Thyroid gland (tissue), 4 donors: ENCODE results near the gene SUGCT.

Source experiments
- CTCF ChIP-seq, 6 experiments: fragments of 200-600 bp in 3 of 6; fragments of 450-650 bp in 3 of 6; sonication (generic) in 3 of 6; IDR thresholded peaks; one replicate each; pipeline ENCODE4 v1.5.1; 2016 to 2019; ENCODE audit warnings: antibody characterized with exemption in 6 of 6, mild to moderate bottlenecking in 2 of 6, inconsistent platforms in 1 of 6, moderate library complexity in 1 of 6
- POLR2A ChIP-seq, 2 donors: fragments of 450-650 bp; IDR thresholded peaks; one replicate each; pipeline ENCODE4 v1.6.1; 2017; ENCODE audit warnings: antibody characterized with exemption in 2 of 2, mild to moderate bottlenecking in 2 of 2, moderate library complexity in 1 of 2

- no peak for TF ChIP-seq CTCF (IDR thresholded peaks at IDR 0.05)
- TF ChIP-seq POLR2A (IDR thresholded peaks at IDR 0.05), result no peak
Measured at GRCh38 chr7:40223451-40224127, 88.8 kb downstream of the SUGCT start.
